ENCODE data around the gene ACAP3.

The ACAP3 gene

DNA sequence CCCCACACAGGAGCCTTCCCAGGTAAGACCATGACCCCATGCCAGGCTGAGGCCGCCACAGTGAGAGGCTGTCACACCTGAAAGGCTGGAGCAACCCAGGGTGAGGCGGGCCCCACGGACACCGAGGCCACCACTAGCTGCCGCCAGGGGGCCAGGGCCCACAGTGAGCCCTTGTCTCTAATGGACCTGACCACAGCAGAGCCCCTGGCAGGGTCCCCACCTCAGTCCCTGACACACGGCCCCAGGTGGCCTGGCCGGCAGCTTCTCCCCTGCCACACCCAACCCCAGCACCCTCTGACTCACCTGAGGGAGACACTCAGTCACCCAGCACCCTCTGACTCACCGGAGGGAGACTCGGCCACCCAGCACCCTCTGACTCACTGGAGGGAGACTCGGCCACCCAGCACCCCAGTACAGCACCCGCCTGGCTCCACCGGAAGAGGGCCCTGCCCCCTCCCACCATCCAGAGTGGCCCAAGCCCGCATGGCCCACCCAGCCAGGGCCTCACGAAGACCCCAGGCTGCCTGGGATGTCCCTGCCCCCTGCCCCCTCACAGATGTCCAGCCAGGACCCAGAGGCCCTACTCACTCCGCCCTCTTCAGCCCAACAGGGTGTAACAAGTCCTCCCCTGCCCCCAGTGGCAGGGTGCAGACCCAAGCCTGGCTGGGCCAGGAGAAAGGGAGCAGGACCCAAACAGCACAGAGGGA, 37.1 kb upstream of the ACAP3 start:
- DNase-seq: no peak

DNA sequence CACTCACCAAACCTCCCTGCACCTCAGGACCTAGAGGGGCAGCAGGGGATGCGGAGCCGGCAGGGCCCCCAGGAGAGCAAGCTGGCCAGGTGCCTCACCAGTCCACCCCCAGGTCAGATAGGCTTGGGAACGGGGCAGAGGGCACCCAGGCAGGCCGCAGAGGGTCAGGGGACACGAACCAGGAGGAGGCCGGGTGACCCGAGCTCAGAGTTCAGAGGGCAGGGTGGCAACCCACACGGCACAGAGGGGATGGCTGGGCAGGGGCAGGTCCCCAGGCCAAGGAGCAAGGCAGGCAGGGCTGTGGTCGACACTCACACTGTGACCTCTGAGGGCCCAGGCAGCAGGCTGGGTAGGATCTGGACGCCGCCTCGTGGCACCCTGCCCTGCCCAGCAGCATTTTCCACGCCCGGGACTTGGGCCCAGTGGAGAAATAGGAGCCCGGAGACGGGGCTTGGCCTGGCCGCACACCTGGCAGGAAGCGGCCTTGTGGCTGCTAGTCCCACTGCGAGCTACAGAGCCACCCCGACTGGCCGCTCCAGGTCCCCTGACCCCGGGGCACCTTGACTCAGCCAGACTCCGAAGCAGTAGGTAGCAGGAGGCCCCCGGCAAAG, 36.2 kb upstream of the ACAP3 start:
- DNase-seq: no peak

DNA sequence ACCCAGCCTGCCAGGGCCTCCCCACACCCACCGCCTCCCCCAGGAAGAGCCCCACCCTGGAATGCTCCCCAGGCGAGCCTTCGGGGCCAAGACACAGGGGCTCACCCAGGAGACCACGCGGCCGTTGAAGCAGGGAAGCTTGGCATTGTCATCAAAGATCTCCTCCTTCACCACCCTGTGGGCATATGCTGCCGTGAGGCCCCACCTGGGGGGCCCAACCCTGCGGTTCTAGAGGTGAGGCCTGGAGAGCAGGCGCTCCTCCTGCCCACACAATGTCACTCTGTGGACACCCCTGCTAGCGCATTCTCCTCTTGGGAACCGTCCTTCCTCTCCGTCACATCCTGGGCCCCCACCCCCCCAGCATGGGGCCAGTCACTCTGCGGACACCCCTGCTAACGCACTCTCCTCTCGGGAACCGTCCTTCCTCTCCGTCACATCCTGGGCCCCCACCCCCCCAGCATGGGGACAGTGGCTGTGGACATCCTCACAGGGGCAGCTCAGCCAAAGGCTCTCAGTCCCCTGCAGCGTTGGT, 34.9 kb upstream of the ACAP3 start:
- DNase-seq: no peak

DNA sequence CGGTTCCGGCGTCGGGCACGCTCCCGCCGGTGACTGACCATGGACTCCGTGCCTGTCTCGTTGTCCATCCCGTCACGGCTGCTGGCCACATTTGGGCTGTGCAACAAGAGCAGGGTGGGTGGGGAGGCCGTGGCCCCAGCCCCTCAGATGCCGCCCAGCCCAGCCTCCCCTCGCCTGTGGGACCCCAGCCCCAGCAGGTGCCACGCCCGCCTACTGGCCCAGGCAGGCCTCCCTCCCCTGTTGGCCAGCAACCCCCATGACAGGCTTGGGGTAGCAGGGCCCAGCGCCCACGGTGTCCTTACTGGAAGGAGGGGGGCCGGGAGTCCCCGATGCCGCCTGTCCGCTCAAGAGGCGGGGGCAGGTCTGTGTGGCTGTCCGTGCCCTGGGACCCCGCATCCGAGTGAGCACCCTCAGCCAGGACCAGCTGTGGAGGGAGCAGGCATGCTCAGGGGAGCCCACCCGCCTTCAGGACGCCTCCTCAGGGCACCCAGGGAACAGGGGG, 34.4 kb upstream of the ACAP3 start:
- no peak for DNase-seq

DNA sequence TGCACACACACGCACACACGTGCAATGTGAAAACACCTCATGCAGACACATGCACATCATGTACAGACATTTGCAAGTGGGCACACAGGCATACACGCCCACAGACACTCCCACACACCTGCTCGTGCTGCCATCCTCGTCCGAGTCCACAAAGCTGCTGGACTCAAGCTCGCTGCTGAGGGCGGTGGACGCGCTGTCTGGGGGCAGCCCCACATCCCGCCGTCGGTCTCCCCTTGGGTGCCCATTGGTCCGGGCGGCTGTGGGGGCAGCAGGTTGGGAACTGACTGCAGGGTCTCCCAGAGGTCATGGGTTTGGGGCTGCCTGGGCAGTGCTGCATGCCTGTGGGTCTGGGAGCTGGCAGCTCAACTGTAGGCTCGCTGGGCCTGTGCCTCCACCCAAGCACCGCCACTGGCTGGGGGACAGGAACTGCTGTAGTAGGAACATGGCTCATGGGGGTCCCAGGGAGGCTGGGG, 33.9 kb upstream of the ACAP3 start:
- DNase-seq: no peak

DNA sequence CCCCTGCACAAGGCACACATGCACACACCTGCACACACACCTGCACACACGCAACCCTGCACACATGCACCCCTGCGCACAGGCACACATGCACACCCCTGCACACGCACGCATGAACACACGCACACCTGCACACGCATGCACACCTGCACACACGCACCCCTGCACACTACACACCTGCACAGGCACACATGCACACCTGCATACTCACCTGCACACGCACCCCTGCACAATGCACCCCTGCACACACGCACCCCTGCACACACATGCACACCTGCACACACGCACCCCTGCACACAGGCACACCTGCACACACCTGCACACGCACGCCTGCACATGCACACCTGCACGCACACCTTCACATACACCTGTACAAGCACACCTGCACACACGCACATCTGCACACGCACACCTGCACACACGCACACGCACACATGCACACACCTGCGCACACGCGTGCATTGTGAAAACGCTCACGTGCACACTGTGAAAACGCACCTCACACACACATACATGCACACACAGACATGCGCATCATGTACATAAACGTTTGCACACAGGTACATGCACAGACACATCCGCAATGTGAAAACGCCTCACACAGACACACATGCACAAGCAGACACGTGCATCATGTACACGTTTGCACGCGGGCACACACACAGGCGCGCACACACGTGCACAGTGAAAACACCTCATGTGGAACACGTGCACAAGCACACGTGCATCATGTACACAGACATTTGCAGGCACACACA, 33.2 kb upstream of the ACAP3 start:
- no peak for DNase-seq

DNA sequence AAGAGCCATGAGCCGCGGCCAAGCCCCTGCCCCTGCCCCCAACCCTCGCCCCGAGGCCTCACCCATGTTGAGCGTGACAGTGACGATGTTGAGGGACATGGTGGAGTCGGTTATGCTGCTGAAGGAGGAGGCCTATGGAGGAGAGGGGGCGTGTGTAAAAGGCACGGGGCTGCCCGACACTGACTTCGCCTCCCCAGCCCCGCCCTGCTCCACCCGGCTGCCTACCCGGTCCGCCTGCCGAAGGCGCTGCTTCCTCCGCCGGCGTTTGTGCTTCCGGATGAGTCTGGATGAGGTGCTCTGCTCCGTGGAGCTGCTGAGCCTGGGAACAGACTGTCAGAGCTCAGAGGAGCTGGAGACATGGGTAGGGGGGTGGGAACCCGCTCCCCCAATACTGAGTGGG, 32.5 kb upstream of the ACAP3 start:
- no peak for DNase-seq

DNA sequence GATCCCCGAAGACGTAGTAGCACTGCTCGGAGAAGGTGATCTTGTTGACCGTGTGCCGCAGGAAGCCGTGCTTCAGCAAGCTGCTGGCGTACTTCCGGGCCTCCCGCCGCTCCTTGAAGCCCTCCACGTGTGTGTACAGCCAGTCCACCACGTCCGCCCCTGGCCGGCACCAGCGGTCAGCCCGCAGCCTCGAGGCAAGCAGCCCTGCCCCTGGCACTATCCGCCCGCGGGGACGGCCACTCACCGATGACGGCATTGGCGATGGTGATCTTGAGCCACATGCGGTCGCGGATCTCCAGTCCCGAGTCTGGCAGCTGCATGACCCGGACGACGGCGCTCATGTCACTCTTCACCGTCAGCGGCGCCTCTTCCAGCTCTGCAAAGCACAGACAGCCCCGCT, 30.5 kb upstream of the ACAP3 start:
- DNase-seq: no peak

DNA sequence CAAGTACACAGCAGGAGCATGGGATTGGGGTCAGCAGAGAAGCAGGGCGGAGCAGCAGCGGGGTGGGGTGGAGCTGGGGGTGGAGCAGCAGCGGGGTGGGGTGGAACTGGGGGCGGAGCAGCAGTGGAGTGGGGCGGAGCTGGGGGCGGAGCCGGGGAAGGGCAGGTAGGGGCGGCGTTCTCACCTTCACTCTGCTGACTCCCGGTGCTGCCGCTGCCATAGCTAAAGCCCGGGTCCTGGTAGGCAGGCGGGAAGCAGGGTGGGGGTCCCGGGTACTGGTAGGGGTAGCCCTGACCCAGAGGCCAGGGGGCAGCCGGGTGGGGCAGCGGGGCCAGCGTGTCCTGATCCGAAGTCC, 30.0 kb upstream of the ACAP3 start:
- no peak for DNase-seq

DNA sequence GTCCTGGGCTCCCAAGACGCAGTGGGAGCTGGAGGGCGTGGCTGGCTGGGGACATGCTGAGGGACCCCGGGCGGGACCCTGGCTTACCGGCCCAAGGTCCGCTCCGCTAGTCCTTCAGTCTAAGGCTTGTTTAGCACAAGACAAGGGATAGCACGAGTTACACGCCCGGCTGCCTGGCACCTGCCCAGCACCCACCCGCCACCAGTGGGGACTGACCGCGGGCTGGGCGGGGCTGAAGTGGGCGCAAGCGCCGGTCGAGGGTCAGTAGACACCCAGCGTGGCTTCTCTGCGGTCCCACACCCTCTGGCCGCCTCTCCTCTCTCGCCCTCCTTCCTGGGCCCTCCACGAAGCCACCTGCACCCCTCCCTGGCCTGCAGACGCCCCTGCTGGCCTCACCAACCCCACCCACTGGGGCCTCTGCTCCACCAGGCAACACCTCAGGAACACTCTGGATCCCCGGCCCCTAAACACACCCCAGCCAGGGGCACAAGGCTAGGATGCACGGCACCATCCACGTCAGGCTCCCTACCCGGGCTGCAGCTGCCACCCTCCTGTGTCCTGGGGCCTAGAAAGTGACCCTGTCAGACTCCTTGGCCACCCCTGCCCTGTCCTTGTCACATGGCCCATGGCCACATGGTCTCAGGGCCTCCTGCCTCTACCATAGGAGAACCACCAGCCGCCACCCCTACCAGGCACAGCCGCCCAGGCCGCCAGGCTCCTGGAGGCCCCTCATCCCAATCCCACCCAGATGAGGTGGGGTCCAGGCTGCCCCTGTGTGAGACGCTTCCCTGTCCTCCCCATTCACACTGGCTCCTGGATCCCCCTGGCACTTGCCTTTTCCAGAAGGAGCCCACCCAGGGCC, 29.4 kb upstream of the ACAP3 start:
- DNase-seq: no peak

DNA sequence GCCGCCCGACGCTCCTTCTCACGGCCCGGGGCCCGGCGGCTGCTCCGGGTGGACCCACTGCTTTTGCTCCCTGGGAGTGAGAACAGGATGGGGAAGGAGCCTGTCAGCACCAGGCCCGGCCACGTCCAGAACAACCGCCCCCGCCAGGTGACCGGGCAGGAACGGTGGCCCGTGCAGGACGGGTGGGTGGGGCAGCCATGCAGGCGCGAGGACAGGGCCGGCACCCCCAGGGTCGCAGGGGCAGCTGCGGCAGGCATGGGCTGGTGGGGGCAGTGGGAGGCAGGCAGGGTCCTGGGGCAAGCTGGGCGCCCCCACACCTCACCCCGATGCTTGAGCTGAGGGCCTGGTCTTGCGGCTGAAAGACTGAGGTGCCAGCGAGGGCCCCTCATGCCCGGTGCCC, 28.7 kb upstream of the ACAP3 start:
- DNase-seq: no peak

DNA sequence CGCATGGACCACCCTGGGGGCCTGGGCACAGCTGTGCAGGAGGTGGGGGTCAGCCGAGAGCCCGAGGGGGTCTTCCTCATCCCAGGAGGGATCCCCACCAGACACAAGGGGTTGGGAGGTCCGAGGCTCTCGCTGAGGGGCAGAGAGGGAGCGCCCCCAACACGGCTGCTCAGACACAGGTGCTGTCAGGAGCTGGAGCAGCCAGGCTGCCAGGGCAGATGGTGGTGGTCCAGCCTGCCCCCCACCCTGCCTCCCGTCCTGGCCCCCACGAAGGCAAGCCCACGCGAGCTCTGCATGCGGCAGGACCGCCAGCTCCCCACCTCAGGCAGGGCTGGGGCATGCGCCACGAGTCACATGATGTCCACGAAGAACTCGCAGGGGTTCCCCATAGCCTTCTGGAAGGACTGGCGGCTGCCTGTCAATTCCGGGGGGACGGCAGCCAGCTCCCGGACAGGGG, 28.1 kb upstream of the ACAP3 start:
- no peak for DNase-seq

DNA sequence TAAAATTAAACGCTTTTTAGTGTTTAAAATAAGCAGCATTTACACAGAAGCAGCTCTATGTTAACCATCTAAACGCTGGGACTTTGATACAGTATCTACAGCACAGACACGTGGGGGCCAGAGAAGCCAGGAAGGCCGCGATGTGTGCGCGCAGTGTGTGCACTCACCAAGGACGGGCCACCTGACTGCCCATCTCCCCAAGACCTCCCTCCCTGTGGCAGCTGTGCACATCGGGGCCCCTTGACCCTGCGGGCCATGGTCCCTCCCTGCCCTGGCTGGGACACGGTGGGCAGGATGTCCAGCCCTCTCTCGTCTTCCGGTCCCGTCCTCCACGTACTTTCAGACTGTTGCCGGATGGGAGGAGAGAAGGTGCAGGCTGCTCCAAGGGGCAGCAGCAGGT, 27.6 kb upstream of the ACAP3 start:
- DNase-seq: no peak

DNA sequence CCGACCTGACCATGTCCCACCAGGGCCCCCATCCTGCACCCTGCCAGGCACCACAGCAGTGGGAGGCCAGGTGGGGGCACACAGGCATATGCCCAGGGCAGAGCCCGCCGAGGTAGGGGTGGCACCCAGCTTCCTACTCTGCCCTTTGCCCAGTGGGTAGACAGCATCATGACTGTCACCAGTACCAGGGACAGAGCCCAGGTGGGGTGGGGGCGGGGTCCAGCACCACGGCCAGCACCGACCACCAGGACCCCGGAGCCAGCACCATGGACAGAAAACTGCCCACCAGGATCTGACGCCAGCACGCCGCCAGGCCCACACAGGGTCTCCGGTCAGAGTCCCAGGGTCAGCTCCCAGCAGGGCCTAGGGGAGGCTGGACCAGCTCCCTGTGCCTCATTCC, 27.1 kb upstream of the ACAP3 start:
- no peak for DNase-seq

DNA sequence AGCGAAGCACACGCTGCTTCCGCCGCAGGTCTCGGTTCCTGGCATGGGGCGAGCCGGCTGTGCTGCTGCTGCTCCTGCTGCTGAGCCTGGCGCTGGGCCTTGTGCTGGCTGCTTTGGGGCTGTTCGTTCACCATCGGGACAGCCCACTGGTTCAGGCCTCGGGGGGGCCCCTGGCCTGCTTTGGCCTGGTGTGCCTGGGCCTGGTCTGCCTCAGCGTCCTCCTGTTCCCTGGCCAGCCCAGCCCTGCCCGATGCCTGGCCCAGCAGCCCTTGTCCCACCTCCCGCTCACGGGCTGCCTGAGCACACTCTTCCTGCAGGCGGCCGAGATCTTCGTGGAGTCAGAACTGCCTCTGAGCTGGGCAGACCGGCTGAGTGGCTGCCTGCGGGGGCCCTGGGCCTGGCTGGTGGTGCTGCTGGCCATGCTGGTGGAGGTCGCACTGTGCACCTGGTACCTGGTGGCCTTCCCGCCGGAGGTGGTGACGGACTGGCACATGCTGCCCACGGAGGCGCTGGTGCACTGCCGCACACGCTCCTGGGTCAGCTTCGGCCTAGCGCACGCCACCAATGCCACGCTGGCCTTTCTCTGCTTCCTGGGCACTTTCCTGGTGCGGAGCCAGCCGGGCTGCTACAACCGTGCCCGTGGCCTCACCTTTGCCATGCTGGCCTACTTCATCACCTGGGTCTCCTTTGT, 26.0 kb upstream of the ACAP3 start:
- DNase-seq: no peak

DNA sequence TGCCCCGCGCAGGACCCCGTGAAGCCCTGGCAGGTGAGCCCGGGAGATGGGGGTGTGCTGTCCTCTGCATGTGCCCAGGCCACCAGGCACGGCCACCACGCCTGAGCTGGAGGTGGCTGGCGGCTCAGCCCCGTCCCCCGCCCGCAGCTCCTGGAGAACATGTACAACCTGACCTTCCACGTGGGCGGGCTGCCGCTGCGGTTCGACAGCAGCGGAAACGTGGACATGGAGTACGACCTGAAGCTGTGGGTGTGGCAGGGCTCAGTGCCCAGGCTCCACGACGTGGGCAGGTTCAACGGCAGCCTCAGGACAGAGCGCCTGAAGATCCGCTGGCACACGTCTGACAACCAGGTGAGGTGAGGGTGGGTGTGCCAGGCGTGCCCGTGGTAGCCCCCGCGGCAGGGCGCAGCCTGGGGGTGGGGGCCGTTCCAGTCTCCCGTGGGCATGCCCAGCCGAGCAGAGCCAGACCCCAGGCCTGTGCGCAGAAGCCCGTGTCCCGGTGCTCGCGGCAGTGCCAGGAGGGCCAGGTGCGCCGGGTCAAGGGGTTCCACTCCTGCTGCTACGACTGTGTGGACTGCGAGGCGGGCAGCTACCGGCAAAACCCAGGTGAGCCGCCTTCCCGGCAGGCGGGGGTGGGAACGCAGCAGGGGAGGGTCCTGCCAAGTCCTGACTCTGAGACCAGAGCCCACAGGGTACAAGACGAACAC, 25.2 kb upstream of the ACAP3 start:
- DNase-seq: no peak

DNA sequence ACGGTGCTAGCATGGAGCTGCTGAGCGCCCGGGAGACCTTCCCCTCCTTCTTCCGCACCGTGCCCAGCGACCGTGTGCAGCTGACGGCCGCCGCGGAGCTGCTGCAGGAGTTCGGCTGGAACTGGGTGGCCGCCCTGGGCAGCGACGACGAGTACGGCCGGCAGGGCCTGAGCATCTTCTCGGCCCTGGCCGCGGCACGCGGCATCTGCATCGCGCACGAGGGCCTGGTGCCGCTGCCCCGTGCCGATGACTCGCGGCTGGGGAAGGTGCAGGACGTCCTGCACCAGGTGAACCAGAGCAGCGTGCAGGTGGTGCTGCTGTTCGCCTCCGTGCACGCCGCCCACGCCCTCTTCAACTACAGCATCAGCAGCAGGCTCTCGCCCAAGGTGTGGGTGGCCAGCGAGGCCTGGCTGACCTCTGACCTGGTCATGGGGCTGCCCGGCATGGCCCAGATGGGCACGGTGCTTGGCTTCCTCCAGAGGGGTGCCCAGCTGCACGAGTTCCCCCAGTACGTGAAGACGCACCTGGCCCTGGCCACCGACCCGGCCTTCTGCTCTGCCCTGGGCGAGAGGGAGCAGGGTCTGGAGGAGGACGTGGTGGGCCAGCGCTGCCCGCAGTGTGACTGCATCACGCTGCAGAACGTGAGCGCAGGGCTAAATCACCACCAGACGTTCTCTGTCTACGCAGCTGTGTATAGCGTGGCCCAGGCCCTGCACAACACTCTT, 24.5 kb upstream of the ACAP3 start:
- no peak for DNase-seq

DNA sequence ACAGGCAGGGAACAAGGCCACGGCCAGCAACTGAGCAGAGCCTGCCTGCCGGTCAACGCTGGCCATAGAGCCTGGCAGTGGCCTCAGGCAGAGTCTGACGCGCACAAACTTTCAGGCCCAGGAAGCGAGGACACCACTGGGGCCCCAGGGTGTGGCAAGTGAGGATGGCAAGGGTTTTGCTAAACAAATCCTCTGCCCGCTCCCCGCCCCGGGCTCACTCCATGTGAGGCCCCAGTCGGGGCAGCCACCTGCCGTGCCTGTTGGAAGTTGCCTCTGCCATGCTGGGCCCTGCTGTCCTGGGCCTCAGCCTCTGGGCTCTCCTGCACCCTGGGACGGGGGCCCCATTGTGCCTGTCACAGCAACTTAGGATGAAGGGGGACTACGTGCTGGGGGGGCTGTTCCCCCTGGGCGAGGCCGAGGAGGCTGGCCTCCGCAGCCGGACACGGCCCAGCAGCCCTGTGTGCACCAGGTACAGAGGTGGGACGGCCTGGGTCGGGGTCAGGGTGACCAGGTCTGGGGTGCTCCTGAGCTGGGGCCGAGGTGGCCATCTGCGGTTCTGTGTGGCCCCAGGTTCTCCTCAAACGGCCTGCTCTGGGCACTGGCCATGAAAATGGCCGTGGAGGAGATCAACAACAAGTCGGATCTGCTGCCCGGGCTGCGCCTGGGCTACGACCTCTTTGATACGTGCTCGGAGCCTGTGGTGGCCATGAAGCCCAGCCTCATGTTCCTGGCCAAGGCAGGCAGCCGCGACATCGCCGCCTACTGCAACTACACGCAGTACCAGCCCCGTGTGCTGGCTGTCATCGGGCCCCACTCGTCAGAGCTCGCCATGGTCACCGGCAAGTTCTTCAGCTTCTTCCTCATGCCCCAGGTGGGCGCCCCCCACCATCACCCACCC, 23.6 kb upstream of the ACAP3 start, which contains the start of gene TAS1R3:
TSS of gene TAS1R3 (plus strand) at position 213 of the 898 bp plus-strand sequence. CDS start at position 279, 66 bp downstream.
- no peak for DNase-seq

DNA sequence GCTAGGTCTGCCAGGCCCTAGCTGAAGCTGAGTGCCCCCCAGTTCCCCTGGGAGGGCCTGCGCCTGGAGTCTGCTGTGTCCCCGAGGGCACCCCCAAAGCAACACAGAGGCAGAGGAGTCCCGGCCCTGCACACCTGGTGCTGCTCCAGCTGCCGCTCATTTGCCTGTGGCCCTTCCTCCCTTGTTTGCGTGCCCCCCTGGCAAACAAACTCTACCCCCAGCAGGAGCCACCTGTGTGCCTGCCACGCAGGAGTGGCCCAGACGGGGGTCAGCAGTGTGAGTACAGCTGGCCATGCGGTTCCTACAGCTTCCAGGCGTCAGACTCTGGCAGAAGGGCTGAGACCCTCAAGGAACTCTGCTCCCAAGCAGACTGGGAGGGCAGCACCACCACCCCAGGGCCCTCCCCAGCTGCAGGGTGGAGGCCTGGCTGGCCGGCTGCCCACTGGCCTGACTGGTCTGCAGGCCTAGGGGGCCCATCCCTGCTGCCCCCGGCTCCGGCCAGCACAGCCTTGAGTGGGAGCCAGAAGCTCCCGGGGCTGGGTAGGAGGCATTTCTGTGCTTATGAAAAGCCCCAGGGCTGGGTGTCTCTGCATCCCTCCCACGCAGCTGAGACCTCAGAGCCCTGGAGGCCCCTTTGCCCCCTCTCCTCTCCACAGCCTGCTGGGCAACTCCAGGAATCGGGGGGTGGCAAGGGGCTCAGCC, 22.8 kb upstream of the ACAP3 start:
- no peak for DNase-seq

Data from right hindlimb (tissue), 1 donor.